Activated T-cell treated with anti-CD3 and anti-CD28 coated beads, Interleukin-2, amount 50 U/mL, for 72 hours (primary cell): ENCODE measurements around the gene RBFA. TPM values are rescaled to one million over a fixed set of nuclear protein-coding genes. Genes with fewer than 3 reads are reported as not detected.

Experiments
- ATAC-seq, 2 donors: fragments of 150-1000 bp; cut with Tn5 transposase; replicated peaks in 1 of 2; 2 replicates each; pipeline ENCODE4 v1.10.0; 2021; ENCODE audit warnings: moderate library complexity in 2 of 2, mild to moderate bottlenecking in 1 of 2
- DNase-seq, 2 donors: peaks; one replicate each; pipeline ENCODE4 v3.0.0; 2021 to 2022; ENCODE audit warnings: mixed read lengths in 1 of 2
- H3K27ac Mint-ChIP-seq: one replicate; pipeline ENCODE4 v1.8.0; 2022; ENCODE audit warnings: mild to moderate bottlenecking, moderate library complexity, mixed read lengths
- H3K27me3 Mint-ChIP-seq: one replicate; pipeline ENCODE4 v1.8.0; 2022; ENCODE audit warnings: low read depth, mixed read lengths
- H3K36me3 Mint-ChIP-seq, 2 donors: one replicate each; pipeline ENCODE4 v1.8.0; 2022; ENCODE audit warnings: mixed read lengths in 2 of 2, mild to moderate bottlenecking in 1 of 2; ENCODE audit not compliant: insufficient read depth in 2 of 2
- H3K4me1 Mint-ChIP-seq: one replicate; pipeline ENCODE4 v1.8.0; 2022; ENCODE audit warnings: low read depth, mixed read lengths
- H3K4me3 Mint-ChIP-seq, 2 donors: one replicate each; pipeline ENCODE4 v1.8.0; 2022; ENCODE audit warnings: mild to moderate bottlenecking in 2 of 2, mixed read lengths in 2 of 2, moderate library complexity in 2 of 2
- H3K9me3 Mint-ChIP-seq, 2 donors: one replicate each; pipeline ENCODE4 v1.8.0; 2022; ENCODE audit warnings: mixed read lengths in 2 of 2
- total RNA-seq, 2 donors: library from RNA; stranded (reverse); gene quantifications; one replicate each; pipeline ENCODE4 v1.2.3, GENCODE V29; 2022

Gene RBFA
- total RNA-seq, 2 donors from 2014 or later: 13.9 to 17.7 TPM

- Mint-ChIP-seq H3K9me3 (peaks cover 0 to 2% of the 10 kb centered on the region in 2 donors), H3K36me3 (no peaks in the 10 kb centered on the region), H3K27ac (no peak overlapping the region), H3K4me1 (no peaks in the 10 kb centered on the region), H3K4me3 (no peak overlapping the region), H3K27me3 (no peaks in the 10 kb centered on the region)
- no peak for DNase-seq
- ATAC-seq: no peak
These were observed 31.5 kb downstream of the RBFA start for GRCh38 chr18:80065705-80066104.

DNA sequence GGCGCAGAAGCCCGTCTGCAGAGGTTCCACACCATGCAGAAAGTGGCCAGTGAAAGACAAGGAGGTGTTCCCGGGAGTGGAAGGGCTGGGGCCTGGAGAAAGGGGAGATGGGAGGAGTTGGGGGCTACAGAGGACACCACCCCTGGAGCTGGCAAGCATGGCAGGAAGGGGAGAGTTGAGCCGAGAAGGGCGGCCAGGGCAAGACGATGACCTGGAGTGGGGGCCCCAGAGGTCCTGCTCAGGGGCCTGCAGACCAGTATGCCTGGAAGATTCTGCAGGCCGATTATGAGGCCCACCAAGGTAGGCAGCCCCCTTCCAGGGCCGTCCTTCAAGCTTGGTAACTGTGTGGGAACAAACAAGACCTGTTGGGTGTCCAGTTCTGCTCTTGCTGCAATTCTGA, 33.1 kb downstream of the RBFA start:
- no peaks in the 10 kb centered on the region for H3K9me3 Mint-ChIP-seq
- H3K4me1 Mint-ChIP-seq: no peaks in the 10 kb centered on the region
- DNase-seq: no peak
- H3K27ac Mint-ChIP-seq: no peak overlapping the region
- H3K36me3 Mint-ChIP-seq: no peaks in the 10 kb centered on the region
- no peak for ATAC-seq
- no peak overlapping the region for H3K4me3 Mint-ChIP-seq
- H3K27me3 Mint-ChIP-seq: no peaks in the 10 kb centered on the region

DNA sequence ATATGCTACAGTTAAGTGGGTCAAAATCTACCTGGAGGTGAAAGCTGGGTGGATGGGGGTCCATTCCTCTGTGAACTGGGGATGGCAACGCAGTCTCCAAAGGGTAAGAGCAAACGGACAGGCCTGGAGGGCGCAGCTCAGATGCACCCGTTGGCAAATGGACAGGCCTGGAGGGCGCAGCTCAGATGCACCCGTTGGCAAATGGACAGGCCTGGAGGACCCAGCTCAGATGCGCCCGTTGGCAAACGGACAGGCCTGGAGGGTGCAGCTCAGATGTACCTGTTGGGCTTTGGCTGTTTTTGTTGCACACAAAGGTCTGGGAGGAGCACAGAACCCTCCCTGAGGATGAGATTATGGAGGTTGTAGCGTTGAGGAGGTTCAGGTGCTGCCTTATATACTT, 33.7 kb downstream of the RBFA start:
- no peak for DNase-seq
- no peaks in the 10 kb centered on the region for H3K4me1 Mint-ChIP-seq
- no peaks in the 10 kb centered on the region for H3K9me3 Mint-ChIP-seq
- no peaks in the 10 kb centered on the region for H3K27me3 Mint-ChIP-seq
- H3K4me3 Mint-ChIP-seq: no peak overlapping the region
- H3K27ac Mint-ChIP-seq: no peak overlapping the region
- H3K36me3 Mint-ChIP-seq: no peaks in the 10 kb centered on the region
- no peak for ATAC-seq

DNA sequence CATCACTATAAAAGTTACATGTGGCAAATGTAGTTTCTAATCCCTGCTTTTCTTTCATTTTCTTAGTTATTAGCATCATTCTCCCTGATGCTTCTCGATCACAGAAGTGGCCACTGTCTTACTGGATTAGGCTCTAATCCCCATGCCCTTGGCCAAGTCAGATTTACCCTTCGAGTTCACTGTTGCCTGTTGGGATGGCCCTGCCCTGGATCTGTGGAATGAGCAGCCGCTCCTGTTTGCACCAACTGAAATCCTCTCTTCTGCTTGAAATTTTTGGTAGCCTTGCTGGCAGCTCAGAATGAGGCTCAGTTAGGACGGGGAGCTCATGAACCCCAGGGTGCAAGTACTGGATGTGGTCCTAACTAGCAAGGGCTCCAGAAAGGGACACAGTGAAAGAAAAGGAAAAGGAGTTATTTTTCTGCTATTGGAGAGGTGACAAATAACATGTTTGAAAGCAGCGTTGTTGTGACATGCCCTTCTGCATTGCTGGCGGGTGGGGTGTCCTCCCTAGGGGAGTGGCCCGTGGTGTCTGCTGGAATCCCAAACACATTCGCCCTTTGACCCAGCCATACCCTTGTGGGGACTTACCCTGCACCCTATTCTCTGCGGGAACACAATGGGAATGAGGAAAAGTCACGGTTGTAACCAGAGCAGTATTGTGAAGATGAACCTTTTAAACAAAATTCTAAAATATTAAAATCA, 34.5 kb downstream of the RBFA start:
- Mint-ChIP-seq H3K27ac (no peak overlapping the region), H3K4me3 (no peak overlapping the region), H3K27me3 (no peaks in the 10 kb centered on the region), H3K4me1 (no peaks in the 10 kb centered on the region), H3K9me3 (no peaks in the 10 kb centered on the region), H3K36me3 (no peaks in the 10 kb centered on the region)
- no peak for ATAC-seq
- DNase-seq: no peak

DNA sequence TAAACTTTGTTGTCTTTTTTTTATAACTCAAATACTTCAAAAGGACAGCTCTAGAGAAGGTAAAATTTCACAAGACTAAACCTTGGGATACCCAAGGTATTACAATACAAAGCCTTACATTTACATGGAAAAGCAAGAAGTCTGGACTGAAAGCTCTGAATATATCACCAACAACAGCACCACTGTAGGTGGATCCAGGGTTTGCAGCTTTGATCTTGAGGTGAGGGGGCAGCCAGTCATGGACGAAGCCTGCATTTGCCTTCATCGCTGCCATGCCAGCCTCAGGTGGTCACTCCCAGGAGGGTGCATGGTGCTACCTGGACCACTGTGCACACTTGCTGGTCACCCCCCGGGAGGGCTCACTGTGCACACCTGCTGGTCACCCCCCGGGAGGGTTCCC, 36.6 kb downstream of the RBFA start:
- no peak for ATAC-seq
- no peaks in the 10 kb centered on the region for H3K36me3 Mint-ChIP-seq
- no peaks in the 10 kb centered on the region for H3K4me1 Mint-ChIP-seq
- no peak overlapping the region for H3K4me3 Mint-ChIP-seq
- no peak overlapping the region for H3K27ac Mint-ChIP-seq
- no peaks in the 10 kb centered on the region for H3K9me3 Mint-ChIP-seq
- H3K27me3 Mint-ChIP-seq: no peaks in the 10 kb centered on the region
- no peak for DNase-seq

GRCh38 chr18:80074183-80074582, 39.9 kb downstream of the RBFA start:
- no peak for ATAC-seq
- Mint-ChIP-seq H3K4me1 (no peaks in the 10 kb centered on the region), H3K36me3 (no peaks in the 10 kb centered on the region), H3K27ac (no peak overlapping the region), H3K27me3 (no peaks in the 10 kb centered on the region), H3K4me3 (no peak overlapping the region), H3K9me3 (no peaks in the 10 kb centered on the region)
- DNase-seq: no peak

DNA sequence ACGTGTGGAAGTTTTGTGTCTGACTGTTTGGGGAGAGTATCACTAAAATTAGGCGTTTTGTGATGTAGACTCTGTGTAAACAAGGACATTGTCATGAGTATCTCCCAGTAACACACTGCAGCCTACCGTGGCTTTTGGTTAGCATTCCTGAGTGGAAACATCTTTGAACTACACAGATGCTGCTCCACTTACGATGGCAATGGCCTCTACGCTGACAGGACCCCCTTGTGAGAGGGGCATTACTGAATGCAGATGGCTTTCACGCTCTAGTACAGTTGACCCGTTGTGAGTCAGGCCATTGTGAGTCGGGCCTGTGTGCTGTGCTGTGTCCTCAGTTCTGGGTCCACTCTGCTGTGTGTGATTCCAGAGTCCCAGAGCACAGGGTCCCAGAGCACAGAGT, 40.5 kb downstream of the RBFA start:
- ATAC-seq (no peak), DNase-seq (no peak)
- no peaks in the 10 kb centered on the region for H3K9me3 Mint-ChIP-seq
- no peak overlapping the region for H3K27ac Mint-ChIP-seq
- no peaks in the 10 kb centered on the region for H3K4me1 Mint-ChIP-seq
- no peak overlapping the region for H3K4me3 Mint-ChIP-seq
- peaks cover under 1% of the 10 kb centered on the region for H3K27me3 Mint-ChIP-seq
- H3K36me3 Mint-ChIP-seq: no peaks in the 10 kb centered on the region

- H3K27me3 Mint-ChIP-seq: peaks cover 8% of the 10 kb centered on the region
- no peaks in the 10 kb centered on the region for H3K4me1 Mint-ChIP-seq
- DNase-seq (no peak), ATAC-seq (no peak)
- H3K9me3 Mint-ChIP-seq: no peaks in the 10 kb centered on the region
- no peak overlapping the region for H3K27ac Mint-ChIP-seq
- H3K36me3 Mint-ChIP-seq: no peaks in the 10 kb centered on the region
- no peak overlapping the region for H3K4me3 Mint-ChIP-seq
These were observed 41.7 kb downstream of the RBFA start for GRCh38 chr18:80075940-80076339.

GRCh38 chr18:80076379-80076778, 42.1 kb downstream of the RBFA start:
- Mint-ChIP-seq H3K27ac (no peak overlapping the region), H3K27me3 (peaks cover 8% of the 10 kb centered on the region), H3K9me3 (no peaks in the 10 kb centered on the region), H3K4me1 (no peaks in the 10 kb centered on the region), H3K36me3 (no peaks in the 10 kb centered on the region), H3K4me3 (no peak overlapping the region)
- DNase-seq: no peak
- ATAC-seq: no peak

DNA sequence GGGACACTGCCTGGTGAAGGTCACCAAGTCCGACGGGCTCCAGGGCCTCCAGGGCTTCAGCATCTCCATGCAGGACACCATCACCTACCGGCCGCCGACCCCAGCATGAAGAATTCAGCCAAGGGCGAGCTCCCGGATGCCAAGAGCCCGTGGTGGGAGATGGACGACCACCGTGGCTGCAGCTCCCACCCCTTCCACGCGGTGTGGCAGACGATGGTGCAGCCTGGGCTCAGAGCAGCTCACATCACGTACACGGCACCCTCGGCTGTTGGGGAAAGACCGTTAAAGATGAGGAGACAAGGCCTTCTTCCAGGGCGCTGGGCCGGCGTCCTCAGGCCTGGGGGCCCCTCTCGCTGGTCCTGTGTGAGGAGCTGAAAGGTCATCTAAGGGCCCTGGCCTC, 43.6 kb downstream of the RBFA start:
- DNase-seq (no peak), ATAC-seq (no peak)
- Mint-ChIP-seq H3K27me3 (peaks cover 8% of the 10 kb centered on the region), H3K4me3 (no peak overlapping the region), H3K27ac (no peak overlapping the region), H3K9me3 (no peaks in the 10 kb centered on the region), H3K36me3 (no peaks in the 10 kb centered on the region), H3K4me1 (no peaks in the 10 kb centered on the region)

Other genes with a start within 250 kb of the RBFA start
- gene KCNG2, start 236.5 kb upstream of the RBFA start, total RNA-seq: not detected
- 10 to 100 TPM; 35.1 to 40.1 TPM for gene SLC66A2, start 82.8 kb upstream of the RBFA start, total RNA-seq
- 10 to 100 TPM; 11.2 to 11.8 TPM for gene HSBP1L1, start 69.8 kb upstream of the RBFA start, total RNA-seq
- gene TXNL4A, start 45.9 kb upstream of the RBFA start, total RNA-seq: 100 to 1,000 TPM in 1 of 2 donors, 10 to 100 TPM in 1; 92.9 to 105 TPM
- gene ADNP2, start 74.8 kb downstream of the RBFA start, total RNA-seq: 10 to 100 TPM; 25.1 to 33.4 TPM
- not detected for gene PARD6G, start 213.1 kb downstream of the RBFA start, total RNA-seq